Measurements from ENCODE around the gene INTS3. TPM values are rescaled to one million over a fixed set of nuclear protein-coding genes. Genes with fewer than 3 reads are reported as not detected.
"Not testable (repeated sequence)": the region's sequence is repeated elsewhere in the genome, so short reads cannot be mapped to it uniquely, and the experiment has no call there.

Gene INTS3
- total RNA-seq, 6 experiments from 2014 or later = 33.6 to 43.8 (median 36.4) TPM

DNA sequence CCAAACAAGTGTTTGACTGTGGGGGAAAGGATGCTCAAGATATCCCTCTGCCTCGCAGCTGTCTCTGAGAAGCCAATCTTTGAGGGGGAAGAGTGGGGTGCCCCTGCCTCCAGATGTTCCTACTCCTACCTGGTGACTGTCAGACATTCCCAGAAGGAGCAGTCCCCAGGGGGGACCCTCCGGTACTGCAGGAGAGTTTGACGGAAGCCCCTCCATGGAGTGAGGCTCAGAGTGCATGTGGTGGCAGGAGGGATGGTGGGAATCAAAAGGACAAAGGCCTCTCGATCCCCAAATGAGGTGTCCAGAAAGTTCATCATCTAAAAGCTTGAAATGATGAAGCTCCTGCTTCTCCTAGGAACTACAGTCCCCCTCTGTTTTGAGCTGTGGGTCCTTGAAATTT, 52.7 kb downstream of the INTS3 start:
- Mint-ChIP-seq H3K27me3 (ENCODE audit: insufficient read depth) (peaks cover 4% of the 10 kb centered on the region; the same call in 1 of the 2 replicates), H3K27ac (no peak overlapping the region), H3K4me1 (ENCODE audit: low read depth) (peaks cover 5% of the 10 kb centered on the region; the same call in 1 of the 2 replicates), H3K9me3 (no peaks in the 10 kb centered on the region), H3K4me3 (no peak overlapping the region), H3K36me3 (ENCODE audit: low read depth) (no peaks in the 10 kb centered on the region)
- DNase-seq = no peak
- TF ChIP-seq, protein P1, sequence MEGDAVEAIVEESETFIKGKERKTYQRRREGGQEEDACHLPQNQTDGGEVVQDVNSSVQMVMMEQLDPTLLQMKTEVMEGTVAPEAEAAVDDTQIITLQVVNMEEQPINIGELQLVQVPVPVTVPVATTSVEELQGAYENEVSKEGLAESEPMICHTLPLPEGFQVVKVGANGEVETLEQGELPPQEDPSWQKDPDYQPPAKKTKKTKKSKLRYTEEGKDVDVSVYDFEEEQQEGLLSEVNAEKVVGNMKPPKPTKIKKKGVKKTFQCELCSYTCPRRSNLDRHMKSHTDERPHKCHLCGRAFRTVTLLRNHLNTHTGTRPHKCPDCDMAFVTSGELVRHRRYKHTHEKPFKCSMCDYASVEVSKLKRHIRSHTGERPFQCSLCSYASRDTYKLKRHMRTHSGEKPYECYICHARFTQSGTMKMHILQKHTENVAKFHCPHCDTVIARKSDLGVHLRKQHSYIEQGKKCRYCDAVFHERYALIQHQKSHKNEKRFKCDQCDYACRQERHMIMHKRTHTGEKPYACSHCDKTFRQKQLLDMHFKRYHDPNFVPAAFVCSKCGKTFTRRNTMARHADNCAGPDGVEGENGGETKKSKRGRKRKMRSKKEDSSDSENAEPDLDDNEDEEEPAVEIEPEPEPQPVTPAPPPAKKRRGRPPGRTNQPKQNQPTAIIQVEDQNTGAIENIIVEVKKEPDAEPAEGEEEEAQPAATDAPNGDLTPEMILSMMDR (IDR thresholded peaks at IDR 0.05) = no peak

DNA sequence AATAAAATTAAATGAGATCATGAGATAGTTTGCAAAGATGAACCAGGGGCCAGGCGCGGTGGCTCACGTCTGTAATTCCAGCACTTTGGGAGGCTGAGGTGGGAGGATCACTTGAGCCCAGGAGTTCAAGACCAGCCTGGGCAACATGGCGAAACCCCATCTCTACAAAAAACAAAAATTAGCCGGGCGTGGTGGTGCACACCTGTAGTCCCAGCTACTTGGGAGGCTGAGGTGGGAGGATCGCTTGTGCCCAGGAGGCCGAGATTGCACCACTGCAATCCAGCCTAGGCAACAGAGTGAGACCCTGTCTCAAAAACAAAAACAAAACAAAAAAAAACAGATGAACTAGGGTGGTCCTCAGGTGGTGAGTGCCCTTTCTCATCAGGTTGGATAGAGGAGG, 54.8 kb downstream of the INTS3 start:
- not testable (repeated sequence) for H3K9me3 Mint-ChIP-seq; H3K27me3 Mint-ChIP-seq (ENCODE audit: insufficient read depth); DNase-seq; H3K4me1 Mint-ChIP-seq (ENCODE audit: low read depth); H3K36me3 Mint-ChIP-seq (ENCODE audit: low read depth)
- Mint-ChIP-seq H3K27ac (peak overlapping the region; percentile 98), H3K4me3 (peak overlapping the region; percentile 95)

DNA sequence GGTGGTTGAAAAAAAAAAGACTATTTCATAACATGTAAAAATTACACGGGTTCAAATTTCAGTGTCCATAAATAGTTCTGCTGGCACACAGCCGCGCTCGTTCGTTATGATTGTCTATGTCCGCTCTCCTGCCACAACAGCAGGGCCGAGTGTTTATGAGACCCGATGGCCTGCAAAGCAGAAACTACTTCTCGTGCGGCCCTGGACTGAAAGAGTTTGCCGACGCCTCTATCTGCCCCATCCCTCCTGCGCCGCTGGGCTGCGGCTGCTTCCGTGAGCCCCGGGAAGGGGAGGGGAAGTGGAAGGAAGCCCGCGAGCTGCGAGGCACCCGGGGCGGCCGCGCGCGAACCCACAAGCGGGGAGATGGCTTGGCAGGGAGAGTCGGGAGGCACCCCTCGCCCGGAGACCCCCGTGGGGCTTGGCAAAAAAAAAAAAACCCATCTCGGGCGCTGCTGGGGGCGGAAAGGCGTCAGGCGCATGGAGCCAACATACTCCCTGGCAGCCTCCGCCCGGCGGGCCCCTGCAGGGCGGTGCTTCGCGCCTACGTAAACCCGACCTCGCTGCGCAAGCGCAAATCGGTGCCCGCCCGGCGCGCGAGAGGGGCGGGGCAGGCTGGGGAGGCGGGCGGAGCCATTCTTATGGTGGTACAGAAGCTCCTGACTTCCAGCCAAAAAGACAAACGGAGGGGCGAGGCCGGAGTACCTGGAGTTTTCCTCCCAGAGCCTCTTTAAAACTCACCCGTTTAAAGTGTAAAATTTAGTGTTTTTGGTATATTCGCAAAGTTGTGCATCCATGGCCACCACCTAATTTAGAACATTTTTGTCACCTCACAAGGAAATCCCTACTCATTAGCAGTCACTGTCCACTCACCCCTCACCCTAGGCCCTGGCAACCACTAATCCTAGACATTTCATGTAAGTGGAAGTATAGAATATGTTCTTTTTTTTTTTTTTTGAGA, 55.7 kb downstream of the INTS3 start:
- H3K9me3 Mint-ChIP-seq = no peaks in the 10 kb centered on the region
- no peaks in the 10 kb centered on the region for H3K36me3 Mint-ChIP-seq (ENCODE audit: low read depth)
- peaks cover 3% of the 10 kb centered on the region; the same call in 1 of the 2 replicates for H3K27me3 Mint-ChIP-seq (ENCODE audit: insufficient read depth)
- peak overlapping the region; percentile 95 for H3K4me3 Mint-ChIP-seq
- peak overlapping the region; percentile 98 for H3K27ac Mint-ChIP-seq
- peak; percentile 82 for DNase-seq
- TF ChIP-seq, protein P1 (IDR thresholded peaks at IDR 0.05) = no peak; the same call in 1 of the 2 replicates
- peaks cover 5% of the 10 kb centered on the region; the same call in 1 of the 2 replicates for H3K4me1 Mint-ChIP-seq (ENCODE audit: low read depth)

DNA sequence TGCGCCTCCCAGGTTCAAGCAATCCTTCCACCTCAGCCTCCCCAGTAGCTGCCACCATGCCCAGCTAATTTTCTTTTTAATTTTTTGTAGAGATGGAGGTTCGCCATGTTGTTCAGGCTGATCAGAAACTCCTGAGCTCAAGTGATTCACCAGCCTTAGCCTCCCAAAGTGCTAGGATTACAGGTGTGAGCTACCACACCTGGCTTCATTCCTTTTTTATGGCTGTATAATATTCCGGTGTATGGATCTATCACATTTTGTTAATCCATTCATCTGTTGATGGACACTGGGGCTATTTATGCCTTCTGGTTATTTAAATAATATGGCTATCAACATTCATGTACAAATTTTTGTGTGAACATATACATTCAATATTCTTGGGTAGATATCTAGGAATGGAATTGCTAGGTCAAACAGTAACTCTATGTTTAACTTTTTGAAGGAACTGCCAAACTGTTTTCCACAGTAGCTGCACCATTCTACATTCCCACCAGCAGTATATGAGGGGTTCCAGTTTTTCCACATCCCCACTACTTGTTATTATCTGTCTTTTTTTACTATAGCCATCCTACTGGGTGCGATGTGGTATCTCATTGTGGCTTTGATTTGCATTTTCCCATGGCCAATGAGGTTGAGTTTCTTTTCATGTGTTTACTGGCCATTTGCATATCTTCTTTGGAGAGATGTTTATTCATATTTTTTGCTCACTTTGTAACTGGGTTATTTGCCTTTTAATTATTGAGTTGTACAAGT, 58.4 kb downstream of the INTS3 start:
- Mint-ChIP-seq H3K9me3 (no peaks in the 10 kb centered on the region), H3K4me1 (ENCODE audit: low read depth) (peaks cover 21% of the 10 kb centered on the region), H3K36me3 (ENCODE audit: low read depth) (no peaks in the 10 kb centered on the region), H3K4me3 (no peak overlapping the region), H3K27me3 (ENCODE audit: insufficient read depth) (peaks cover 3% of the 10 kb centered on the region; the same call in 1 of the 2 replicates), H3K27ac (no peak overlapping the region)
- TF ChIP-seq, protein P1 (IDR thresholded peaks at IDR 0.05) = no peak
- DNase-seq = no peak

DNA sequence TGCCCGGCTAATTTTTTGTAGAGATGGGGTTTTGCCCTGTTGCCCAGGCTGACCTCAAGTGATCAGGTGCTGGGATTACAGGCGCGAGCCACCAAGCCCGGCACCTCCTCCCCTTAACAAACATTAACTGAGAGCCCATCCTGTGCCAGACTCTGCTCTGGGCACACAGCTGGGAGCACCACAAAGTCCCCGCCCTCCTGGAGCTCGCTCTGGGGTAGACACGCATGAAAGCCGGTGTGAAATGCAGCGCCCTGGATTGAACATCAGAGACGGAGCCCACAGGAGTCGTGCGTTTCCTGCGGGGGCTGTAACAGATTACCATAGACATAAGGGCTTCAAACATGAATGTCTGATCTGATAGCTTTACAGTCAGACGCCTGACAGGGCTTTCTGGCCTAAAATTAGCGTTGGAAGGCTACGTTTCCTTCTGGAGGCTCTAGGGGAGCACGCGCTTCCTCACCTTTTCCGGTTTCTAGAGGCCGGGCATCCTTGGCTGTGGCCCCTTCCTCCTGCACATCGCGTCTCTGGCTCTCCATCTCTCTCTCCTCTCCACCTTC, 61.7 kb downstream of the INTS3 start:
- peaks cover 23% of the 10 kb centered on the region for H3K4me1 Mint-ChIP-seq (ENCODE audit: low read depth)
- no peak overlapping the region for H3K4me3 Mint-ChIP-seq
- peaks cover 3% of the 10 kb centered on the region for H3K27me3 Mint-ChIP-seq (ENCODE audit: insufficient read depth)
- DNase-seq = no peak
- no peaks in the 10 kb centered on the region for H3K9me3 Mint-ChIP-seq
- no peaks in the 10 kb centered on the region for H3K36me3 Mint-ChIP-seq (ENCODE audit: low read depth)
- TF ChIP-seq, protein P1 (IDR thresholded peaks at IDR 0.05) = no peak
- H3K27ac Mint-ChIP-seq = peak overlapping the region; percentile 95; the same call in 1 of the 2 replicates

Data from HFFc6 (cell line).